ENCODE results near the gene TADA1. TPM values are rescaled to one million over a fixed set of nuclear protein-coding genes. Genes with fewer than 3 reads are reported as not detected.

The TADA1 gene
- total and polyA plus RNA-seq, 4 donors, result 9.1 to 21.3 (median 15.0) TPM

GRCh38 chr1:166908942-166909341 lies 32.9 kb upstream of the TADA1 start:
- WGBS, result 87% methylated on average over 1 of the region's 1 CpG
- no peak for DNase-seq (ENCODE audit: low spot score)
- Histone ChIP-seq H3K4me3 (ENCODE audit: low read depth in 1 of 3, low read length in 3 of 3) (no peak overlapping the region), H3K36me3 (ENCODE audit: control insufficient read depth in 4 of 4, insufficient read depth in 3 of 4, low read depth in 1 of 4, low read length in 3 of 4) (no peaks in the 10 kb centered on the region), H3K27ac (ENCODE audit: low read depth in 1 of 2, low read length in 2 of 2) (no peak overlapping the region), H3K9ac (ENCODE audit: low read depth in 1 of 2, low read length in 2 of 2) (no peak overlapping the region), H3K4me1 (ENCODE audit: control insufficient read depth in 4 of 4, insufficient read depth in 4 of 4, low read length in 3 of 4) (no peaks in the 10 kb centered on the region), H3K9me3 (ENCODE audit: control insufficient read depth in 4 of 4, low read length in 3 of 4) (no peaks in the 10 kb centered on the region), H3K27me3 (ENCODE audit: control insufficient read depth in 4 of 4, insufficient read depth in 4 of 4, low read length in 3 of 4) (no peaks in the 10 kb centered on the region)
- no peak for TF ChIP-seq GABPA (IDR thresholded peaks at IDR 0.05 in 1 of 2, conservative IDR thresholded peaks at IDR 0.05 in 1 of 2)
- TF ChIP-seq SP1 (IDR thresholded peaks at IDR 0.05), result no peak
- no peak for TF ChIP-seq RAD21 (IDR thresholded peaks at IDR 0.05)
- no peak for TF ChIP-seq JUND (IDR thresholded peaks at IDR 0.05)
- TF ChIP-seq NR2F2 (IDR thresholded peaks at IDR 0.05), result no peak
- TF ChIP-seq, protein P1, sequence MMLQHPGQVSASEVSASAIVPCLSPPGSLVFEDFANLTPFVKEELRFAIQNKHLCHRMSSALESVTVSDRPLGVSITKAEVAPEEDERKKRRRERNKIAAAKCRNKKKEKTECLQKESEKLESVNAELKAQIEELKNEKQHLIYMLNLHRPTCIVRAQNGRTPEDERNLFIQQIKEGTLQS (IDR thresholded peaks at IDR 0.05), result no peak
- TF ChIP-seq, protein P2, sequence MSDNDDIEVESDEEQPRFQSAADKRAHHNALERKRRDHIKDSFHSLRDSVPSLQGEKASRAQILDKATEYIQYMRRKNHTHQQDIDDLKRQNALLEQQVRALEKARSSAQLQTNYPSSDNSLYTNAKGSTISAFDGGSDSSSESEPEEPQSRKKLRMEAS (IDR thresholded peaks at IDR 0.05), result no peak

DNA sequence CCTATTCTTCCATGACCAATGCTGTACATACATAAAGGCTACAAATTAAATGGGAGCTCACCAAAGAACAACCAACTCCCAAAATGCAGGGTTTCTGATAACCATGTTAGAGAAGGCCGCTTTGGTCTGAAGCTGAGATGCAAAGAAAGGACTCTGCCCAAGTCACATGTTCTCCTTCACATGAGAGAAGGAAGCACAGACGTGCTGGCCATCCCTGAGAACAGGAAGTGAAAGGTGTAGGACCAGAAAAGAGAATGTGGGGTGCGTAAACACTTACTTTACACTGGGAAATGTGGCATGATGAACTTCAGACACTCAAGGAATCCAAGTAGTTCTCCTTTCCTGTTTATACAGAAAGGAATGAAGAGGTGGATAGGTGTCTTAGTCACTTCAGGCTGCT lies 31.7 kb upstream of the TADA1 start:
- 85% methylated on average over 3 of the region's 3 CpGs for WGBS
- TF ChIP-seq JUND (IDR thresholded peaks at IDR 0.05) (no peak), NR2F2 (IDR thresholded peaks at IDR 0.05) (no peak), GABPA (IDR thresholded peaks at IDR 0.05 in 1 of 2, conservative IDR thresholded peaks at IDR 0.05 in 1 of 2) (no peak), TAF1 (conservative IDR thresholded peaks at IDR 0.05) (no peak), ZBTB33 (IDR thresholded peaks at IDR 0.05) (no peak), HNF4G (IDR thresholded peaks at IDR 0.05) (no peak), RAD21 (IDR thresholded peaks at IDR 0.05) (no peak), REST (IDR thresholded peaks at IDR 0.05) (no peak)
- Histone ChIP-seq H3K4me3 (ENCODE audit: low read depth in 1 of 3, low read length in 3 of 3) (no peak overlapping the region), H3K36me3 (ENCODE audit: control insufficient read depth in 4 of 4, insufficient read depth in 3 of 4, low read depth in 1 of 4, low read length in 3 of 4) (no peaks in the 10 kb centered on the region), H3K27ac (ENCODE audit: low read depth in 1 of 2, low read length in 2 of 2) (no peak overlapping the region), H3K27me3 (ENCODE audit: control insufficient read depth in 4 of 4, insufficient read depth in 4 of 4, low read length in 3 of 4) (no peaks in the 10 kb centered on the region), H3K4me1 (ENCODE audit: control insufficient read depth in 4 of 4, insufficient read depth in 4 of 4, low read length in 3 of 4) (no peaks in the 10 kb centered on the region), H3K9ac (ENCODE audit: low read depth in 1 of 2, low read length in 2 of 2) (no peak overlapping the region), H3K9me3 (ENCODE audit: control insufficient read depth in 4 of 4, low read length in 3 of 4) (no peaks in the 10 kb centered on the region)
- DNase-seq (ENCODE audit: low spot score), result no peak

- no peaks in the 10 kb centered on the region for H3K4me1 ChIP-seq (ENCODE audit: control insufficient read depth in 4 of 4, insufficient read depth in 4 of 4, low read length in 3 of 4)
- WGBS, result 91% methylated on average over 4 of the region's 4 CpGs
- no peaks in the 10 kb centered on the region for H3K9me3 ChIP-seq (ENCODE audit: control insufficient read depth in 4 of 4, low read length in 3 of 4)
- H3K4me3 ChIP-seq (ENCODE audit: low read depth in 1 of 3, low read length in 3 of 3), result no peak overlapping the region
- no peak overlapping the region for H3K27ac ChIP-seq (ENCODE audit: low read depth in 1 of 2, low read length in 2 of 2)
- H3K9ac ChIP-seq (ENCODE audit: low read depth in 1 of 2, low read length in 2 of 2), result no peak overlapping the region
- no peak for DNase-seq (ENCODE audit: low spot score)
- no peaks in the 10 kb centered on the region for H3K27me3 ChIP-seq (ENCODE audit: control insufficient read depth in 4 of 4, insufficient read depth in 4 of 4, low read length in 3 of 4)
- H3K36me3 ChIP-seq (ENCODE audit: control insufficient read depth in 4 of 4, insufficient read depth in 3 of 4, low read depth in 1 of 4, low read length in 3 of 4), result no peaks in the 10 kb centered on the region
- TF ChIP-seq RXRA (IDR thresholded peaks at IDR 0.05), result no peak
- no peak for TF ChIP-seq NR2F2 (IDR thresholded peaks at IDR 0.05)
- TF ChIP-seq, protein P2 (IDR thresholded peaks at IDR 0.05), result no peak
- no peak for TF ChIP-seq ZBTB33 (IDR thresholded peaks at IDR 0.05)
- no peak for TF ChIP-seq GABPA (IDR thresholded peaks at IDR 0.05 in 1 of 2, conservative IDR thresholded peaks at IDR 0.05 in 1 of 2)
- no peak for TF ChIP-seq HNF4A (conservative IDR thresholded peaks at IDR 0.05)
- TF ChIP-seq HNF4G (IDR thresholded peaks at IDR 0.05), result no peak
- TF ChIP-seq FOXA2 (IDR thresholded peaks at IDR 0.05), result no peak
- TF ChIP-seq RAD21 (IDR thresholded peaks at IDR 0.05), result no peak
- no peak for TF ChIP-seq REST (IDR thresholded peaks at IDR 0.05)
- TF ChIP-seq TAF1 (conservative IDR thresholded peaks at IDR 0.05), result no peak
Observed at GRCh38 chr1:166907051-166907450, 31.0 kb upstream of the TADA1 start.
